K562 (cell line): ENCODE data around the gene FDX2. TPM values are rescaled to one million over a fixed set of nuclear protein-coding genes. Genes with fewer than 3 reads are reported as not detected.

Source experiments
- HEY1 ChIP-seq: fragments of 250-450 bp; sonication (Bioruptor Pico); IDR thresholded peaks from 2 replicates; pipeline ENCODE4 v1.5.0; 2020; ENCODE audit warnings: mild to moderate bottlenecking, moderate library complexity, borderline replicate concordance
- JUND ChIP-seq, 2 experiments: IDR thresholded peaks; 2 replicates in 1 of 2; 3 replicates in 1 of 2; pipeline ENCODE4 v1.6.1; 2011; ENCODE audit warnings: borderline replicate concordance in 2 of 2, low read depth in 2 of 2, low read length in 2 of 2, improper control_type of control experiment in 1 of 2, missing biosample characterization in 1 of 2, missing genetic modification characterization in 1 of 2, missing genetic modification reagents in 1 of 2
- SAP30 ChIP-seq: fragments of 200-600 bp; sonication (generic); IDR thresholded peaks from 2 replicates; pipeline ENCODE4 v1.6.1; 2012; ENCODE audit warnings: borderline replicate concordance, low read depth, mild to moderate bottlenecking, moderate library complexity, low read length, control low read depth, inconsistent platforms; ENCODE audit not compliant: insufficient read depth, poor library complexity, severe bottlenecking
- TFE3 ChIP-seq: fragments of 450-650 bp; formaldehyde crosslinking; IDR thresholded peaks from 2 replicates; pipeline ENCODE4 v1.4.0; 2020; ENCODE audit warnings: mild to moderate bottlenecking, mixed read lengths
- TRIM28 ChIP-seq: fragments of 450-650 bp; IDR thresholded peaks from 2 replicates; pipeline ENCODE4 v1.6.1; 2017
- ZNF384 ChIP-seq: IDR thresholded peaks from 2 replicates; pipeline ENCODE4 v1.6.1; 2012; ENCODE audit warnings: low read depth, low read length, improper control_type of control experiment
- ZNF407 ChIP-seq: fragments of 450-650 bp; IDR thresholded peaks from 2 replicates; pipeline ENCODE4 v1.6.1; 2016; ENCODE audit warnings: low read depth
- ZNF696 ChIP-seq: fragments of 250-450 bp; sonication (Bioruptor Pico); conservative IDR thresholded peaks from 2 replicates; pipeline ENCODE4 v1.4.0; 2020; ENCODE audit warnings: mild to moderate bottlenecking, moderate library complexity
- polyA plus RNA-seq, 8 experiments: library from polyadenylated mRNA; depleted of rRNA in 4 of 8; stranded (reverse) in 5 of 8; unstranded in 3 of 8; fragments of >200 nt; fragmentation: Nextera tagmentation in 2 of 8; fragmentation: Illumina TruSeq in 1 of 8; extraction: Ambion mirVana in 2 of 8; extraction: Trizol in 1 of 8; gene quantifications; 2 replicates each; pipeline versions ENCODE4 v1.2.1 to v1.2.3, GENCODE V29; 2011 to 2014; ENCODE audit warnings: inconsistent platforms in 1 of 8, missing spikeins in 1 of 8
- total RNA-seq, 7 experiments: library from RNA; depleted of rRNA in 6 of 7; stranded (reverse); fragments of >200 nt in 6 of 7; fragmentation: Illumina TruSeq in 2 of 7; extraction: Trizol in 2 of 7; gene quantifications; 2 replicates each; pipeline versions ENCODE4 v1.2.1 to v1.2.3, GENCODE V29; 2011 to 2021; ENCODE audit warnings: low replicate concordance in 1 of 7
- TF ChIP-seq, protein P1 (sequence below): sonication (generic); formaldehyde crosslinking; IDR thresholded peaks from 2 replicates; pipeline ENCODE4 v1.9.0; 2022; ENCODE audit warnings: mild to moderate bottlenecking, missing genetic modification reagents
- TF ChIP-seq, protein P2 (sequence below): sonication (generic); formaldehyde crosslinking; IDR thresholded peaks from 2 replicates; pipeline ENCODE4 v1.8.0; 2022; ENCODE audit warnings: missing genetic modification reagents, mild to moderate bottlenecking, borderline replicate concordance

Gene FDX2
- total and polyA plus RNA-seq, 9 of the 15 experiments (the other 6 are each of a cell fraction or from before 2014, with no cell fraction given) = 2.5 to 49.8 (median 29.7) TPM

DNA sequence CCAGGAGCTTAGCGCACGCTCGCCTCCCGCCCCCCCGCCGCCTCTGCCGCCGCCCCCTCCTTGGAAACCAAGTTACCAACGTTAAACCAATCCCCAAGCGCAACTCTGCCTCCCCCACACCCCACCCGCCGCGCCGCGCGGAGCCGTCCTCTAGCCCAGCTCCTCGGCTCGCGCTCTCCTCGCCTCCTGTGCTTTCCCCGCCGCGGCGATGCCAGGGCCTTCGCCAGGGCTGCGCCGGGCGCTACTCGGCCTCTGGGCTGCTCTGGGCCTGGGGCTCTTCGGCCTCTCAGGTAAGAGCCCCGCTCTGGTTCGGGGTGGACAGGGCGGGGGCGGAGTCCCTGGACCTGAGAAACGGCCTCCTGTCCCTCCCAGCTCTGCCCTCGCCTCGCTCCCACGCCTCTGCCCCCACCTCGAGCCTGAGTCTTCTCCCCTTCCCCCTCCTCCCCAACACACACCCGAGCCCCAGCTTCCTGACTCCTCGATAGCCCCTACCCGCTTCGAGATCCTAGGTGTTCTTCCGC lies 25.9 kb downstream of the FDX2 start, which contains the start of gene ICAM5 (continued):
- TF ChIP-seq ZNF696 (CRISPR knock-in tag) (no peak), JUND (IDR thresholded peaks at IDR 0.05; ENCODE audit: borderline replicate concordance, low read depth, low read length) (no peak), JUND (tag; IDR thresholded peaks at IDR 0.05; ENCODE audit: borderline replicate concordance, low read depth, low read length) (no peak), TRIM28 (no peak), HEY1 (CRISPR knock-in tag) (no peak), ZNF384 (no peak), SAP30 (no peak), ZNF407 (no peak), TFE3 (CRISPR knock-in tag) (no peak)
- TF ChIP-seq, protein P1, sequence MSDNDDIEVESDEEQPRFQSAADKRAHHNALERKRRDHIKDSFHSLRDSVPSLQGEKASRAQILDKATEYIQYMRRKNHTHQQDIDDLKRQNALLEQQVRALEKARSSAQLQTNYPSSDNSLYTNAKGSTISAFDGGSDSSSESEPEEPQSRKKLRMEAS (CRISPR knock-in tag) = no peak
- TF ChIP-seq, protein P2, sequence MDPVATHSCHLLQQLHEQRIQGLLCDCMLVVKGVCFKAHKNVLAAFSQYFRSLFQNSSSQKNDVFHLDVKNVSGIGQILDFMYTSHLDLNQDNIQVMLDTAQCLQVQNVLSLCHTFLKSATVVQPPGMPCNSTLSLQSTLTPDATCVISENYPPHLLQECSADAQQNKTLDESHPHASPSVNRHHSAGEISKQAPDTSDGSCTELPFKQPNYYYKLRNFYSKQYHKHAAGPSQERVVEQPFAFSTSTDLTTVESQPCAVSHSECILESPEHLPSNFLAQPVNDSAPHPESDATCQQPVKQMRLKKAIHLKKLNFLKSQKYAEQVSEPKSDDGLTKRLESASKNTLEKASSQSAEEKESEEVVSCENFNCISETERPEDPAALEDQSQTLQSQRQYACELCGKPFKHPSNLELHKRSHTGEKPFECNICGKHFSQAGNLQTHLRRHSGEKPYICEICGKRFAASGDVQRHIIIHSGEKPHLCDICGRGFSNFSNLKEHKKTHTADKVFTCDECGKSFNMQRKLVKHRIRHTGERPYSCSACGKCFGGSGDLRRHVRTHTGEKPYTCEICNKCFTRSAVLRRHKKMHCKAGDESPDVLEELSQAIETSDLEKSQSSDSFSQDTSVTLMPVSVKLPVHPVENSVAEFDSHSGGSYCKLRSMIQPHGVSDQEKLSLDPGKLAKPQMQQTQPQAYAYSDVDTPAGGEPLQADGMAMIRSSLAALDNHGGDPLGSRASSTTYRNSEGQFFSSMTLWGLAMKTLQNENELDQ (CRISPR knock-in tag) = no peak
